GM18498 (cell line): Measurements from ENCODE around the gene HOXA3.

Experiments
- ATAC-seq: cut with Tn5 transposase; IDR thresholded peaks from one replicate; pipeline ENCODE4 v1.9.1; 2021; ENCODE audit warnings: mild to moderate bottlenecking, moderate library complexity; ENCODE audit not compliant: unreplicated experiment

The HOXA3 gene

GRCh38 chr7:27151931-27152815 is at the start of gene HOXA3:
Gene HOXA3 (minus strand): TSS chr7:27152583. CDS start chr7:27110640, 41,943 bp downstream.
- no peak for ATAC-seq

GRCh38 chr7:27201580-27202017 is 49.2 kb upstream of the HOXA3 start:
- no peak for ATAC-seq

GRCh38 chr7:27200761-27201579 is 48.6 kb upstream of the HOXA3 start:
- no peak for ATAC-seq

GRCh38 chr7:27199849-27200760 is 47.7 kb upstream of the HOXA3 start, which contains the start of gene HOXA13:
Gene HOXA13 (minus strand): TSS chr7:27200091. CDS start chr7:27200077, 14 bp downstream.
- peak; percentile 48 for ATAC-seq

GRCh38 chr7:27198871-27199801 is 46.8 kb upstream of the HOXA3 start:
- no peak for ATAC-seq

- ATAC-seq = no peak
Observed at GRCh38 chr7:27198138-27198841, 45.9 kb upstream of the HOXA3 start.

GRCh38 chr7:27197137-27198042 is 45.0 kb upstream of the HOXA3 start:
- no peak for ATAC-seq

GRCh38 chr7:27196287-27196767 is 43.9 kb upstream of the HOXA3 start:
- no peak for ATAC-seq

- ATAC-seq = no peak
Observed at GRCh38 chr7:27194686-27195379, 42.5 kb upstream of the HOXA3 start.

- ATAC-seq = no peak
Observed at GRCh38 chr7:27194002-27194352, 41.6 kb upstream of the HOXA3 start.

- no peak for ATAC-seq
Observed at GRCh38 chr7:27193335-27194001, 41.1 kb upstream of the HOXA3 start.

GRCh38 chr7:27192546-27193334 is 40.4 kb upstream of the HOXA3 start:
- ATAC-seq = no peak

- ATAC-seq = no peak
Observed at GRCh38 chr7:27191833-27192545, 39.6 kb upstream of the HOXA3 start.

- ATAC-seq = no peak
Observed at GRCh38 chr7:27191161-27191731, 38.9 kb upstream of the HOXA3 start.
